Activated gamma-delta T cell (primary cell): ENCODE data around the gene TEKT5.

ENCODE experiments used
- DNase-seq: peaks from one replicate; lab custom pipeline; 2025; lab: John Stamatoyannopoulos, UW

TEKT5 gene

DNA sequence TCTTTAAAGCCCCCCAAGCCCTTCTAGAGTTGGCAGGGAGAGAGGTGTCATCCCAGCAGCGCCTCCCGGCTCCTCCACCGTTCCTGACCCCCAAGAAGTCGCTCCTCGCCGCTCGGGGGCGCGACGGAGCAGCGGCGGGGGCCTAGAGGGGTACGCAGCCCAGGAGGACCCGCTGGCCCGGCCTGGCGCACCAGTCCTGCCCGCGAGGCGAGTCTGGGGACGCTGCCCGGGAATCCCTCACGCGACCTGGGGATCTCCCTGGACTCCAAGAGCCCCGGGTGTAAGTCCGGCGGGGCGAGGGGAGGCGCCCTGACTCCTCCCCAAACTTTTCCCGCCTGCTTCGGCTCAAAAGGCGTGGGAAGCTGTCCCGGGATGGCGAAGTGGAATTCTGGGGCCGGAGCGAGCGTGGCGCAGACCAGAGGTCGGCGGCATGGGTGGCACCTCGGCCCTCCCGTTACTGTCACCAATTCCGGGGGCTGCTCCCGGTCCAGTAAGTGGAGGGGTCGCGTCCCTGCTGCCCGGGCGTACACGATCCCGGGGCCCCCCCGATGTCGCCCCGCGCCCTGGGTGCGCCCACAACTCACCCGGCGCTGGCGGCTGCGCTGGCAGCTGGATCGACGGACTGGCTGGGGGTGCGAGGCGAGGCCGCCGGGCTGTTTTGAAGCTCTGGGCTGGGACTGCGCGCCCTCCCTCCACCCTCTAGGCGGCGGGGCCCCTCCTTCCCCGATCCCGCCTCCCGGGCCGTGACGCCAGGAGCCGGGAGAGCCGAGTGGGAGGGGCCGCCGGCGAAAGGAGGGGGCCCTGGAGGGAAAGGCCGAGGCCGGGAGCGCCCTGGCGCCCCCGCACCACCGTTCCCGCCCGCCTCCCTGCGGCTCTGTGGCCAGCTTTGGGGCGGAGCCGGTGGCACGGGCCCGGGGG, 114.5 kb downstream of the TEKT5 start, which contains the start of gene EMP2:
TSS of gene EMP2 (minus strand) at position 634 of the 918 bp plus-strand sequence. CDS start 32,981 bp downstream, outside the sequence.
- DNase-seq = no peak

DNA sequence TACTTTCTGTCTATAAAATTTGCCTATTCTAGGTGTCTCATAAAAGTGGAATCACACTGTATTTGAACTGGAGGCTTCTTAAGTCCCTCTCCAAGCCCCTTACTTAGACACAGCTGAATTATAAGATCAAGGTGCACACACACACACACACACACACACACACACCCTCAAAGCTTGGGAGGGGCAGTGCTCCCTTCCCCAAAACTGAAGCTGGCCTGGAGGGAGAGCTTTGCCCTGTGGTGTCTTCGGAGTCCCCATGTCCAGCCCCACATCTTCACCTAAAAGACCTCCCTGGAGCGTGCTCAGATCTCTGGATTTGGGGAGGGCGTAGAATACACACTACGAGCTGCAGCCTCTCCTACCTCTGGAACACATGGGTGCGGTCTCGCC, 115.2 kb downstream of the TEKT5 start:
- DNase-seq = no peak

DNA sequence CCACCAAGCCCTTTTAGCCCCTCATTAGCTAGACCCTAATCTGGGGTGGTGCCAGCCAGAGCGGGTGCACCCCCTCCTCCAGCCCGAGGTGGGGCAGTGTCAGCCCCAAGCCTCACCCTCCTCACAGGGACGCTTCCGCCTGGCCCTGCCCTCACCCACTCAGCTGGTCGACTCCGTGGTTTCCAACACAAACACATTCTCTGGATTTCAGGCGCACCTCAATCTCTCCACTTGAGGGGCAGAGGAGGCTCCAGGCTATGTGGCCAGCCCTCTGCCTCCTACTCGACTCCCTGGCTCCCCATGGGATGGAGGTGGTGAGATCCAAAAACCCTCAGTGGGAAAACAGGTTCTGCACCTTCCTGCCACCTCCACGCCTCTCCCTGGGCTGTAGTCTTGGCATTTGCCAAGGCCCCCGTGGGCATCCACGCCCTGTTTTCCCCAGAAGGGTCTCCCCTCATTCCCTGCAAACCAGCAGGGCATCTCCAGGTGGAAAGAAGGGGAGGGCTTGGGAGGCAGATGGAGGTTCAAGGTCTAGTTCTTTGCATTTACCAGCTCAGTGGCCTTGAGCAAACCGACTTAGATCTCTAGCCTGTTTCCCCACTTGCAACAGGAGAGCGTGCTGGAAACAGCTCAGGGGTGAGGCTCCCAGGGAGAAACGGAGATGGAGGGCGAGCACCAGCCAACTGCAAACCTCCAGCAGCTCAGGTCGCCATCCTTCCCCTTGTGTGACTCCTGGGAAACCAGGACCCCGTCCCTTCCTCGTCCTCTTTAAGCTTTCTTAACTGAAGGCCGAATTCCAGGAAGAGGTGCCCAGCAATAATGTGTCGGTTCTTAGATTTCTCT, 116.0 kb downstream of the TEKT5 start:
- DNase-seq = no peak
